ENCODE results near the gene BMP2K.

The BMP2K gene

DNA sequence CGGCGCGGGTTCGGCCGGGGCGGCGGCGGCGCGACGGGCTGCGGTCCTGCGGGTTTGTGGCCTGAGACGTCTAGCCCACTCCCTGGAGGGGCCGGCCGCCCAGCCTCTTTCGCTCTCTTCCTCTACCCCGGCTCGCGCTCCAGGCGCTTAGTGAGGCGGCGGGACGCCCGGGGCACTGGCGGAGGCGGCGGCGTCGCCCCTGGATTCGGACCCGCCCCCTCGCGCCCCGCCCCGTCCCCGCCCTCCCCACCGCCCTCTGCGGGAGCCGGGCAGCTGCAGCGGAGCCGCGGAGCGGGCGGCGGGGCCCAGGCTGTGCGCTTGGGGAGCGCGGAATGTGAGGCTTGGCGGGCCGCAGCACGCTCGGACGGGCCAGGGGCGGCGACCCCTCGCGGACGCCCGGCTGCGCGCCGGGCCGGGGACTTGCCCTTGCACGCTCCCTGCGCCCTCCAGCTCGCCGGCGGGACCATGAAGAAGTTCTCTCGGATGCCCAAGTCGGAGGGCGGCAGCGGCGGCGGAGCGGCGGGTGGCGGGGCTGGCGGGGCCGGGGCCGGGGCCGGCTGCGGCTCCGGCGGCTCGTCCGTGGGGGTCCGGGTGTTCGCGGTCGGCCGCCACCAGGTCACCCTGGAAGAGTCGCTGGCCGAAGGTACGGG lies at the start of gene BMP2K:
BMP2K (plus strand) TSS at position 272 of the 650 bp plus-strand sequence; CDS start at position 466, 194 bp downstream.
- DNase-seq: peak; percentile 84

DNA sequence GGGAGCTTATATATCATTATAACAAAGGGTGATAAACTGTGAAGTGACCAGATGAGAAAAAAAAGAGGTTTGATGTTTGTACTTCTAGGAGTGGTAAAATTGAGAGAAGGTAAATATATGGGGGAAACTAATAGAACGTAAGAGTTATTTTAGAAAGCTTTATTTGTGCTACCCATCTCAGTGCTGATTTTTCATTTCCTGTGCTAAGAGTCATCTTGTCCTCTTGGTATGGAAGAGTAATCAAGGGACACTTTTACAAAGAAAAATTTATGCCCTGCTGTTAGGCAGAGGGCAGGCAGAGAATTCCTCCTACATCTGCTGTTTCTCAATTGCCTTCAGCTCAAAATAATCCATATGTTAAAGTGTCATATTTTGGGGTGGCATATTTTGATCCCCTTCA lies 49.6 kb upstream of the BMP2K start:
- DNase-seq: no peak

DNA sequence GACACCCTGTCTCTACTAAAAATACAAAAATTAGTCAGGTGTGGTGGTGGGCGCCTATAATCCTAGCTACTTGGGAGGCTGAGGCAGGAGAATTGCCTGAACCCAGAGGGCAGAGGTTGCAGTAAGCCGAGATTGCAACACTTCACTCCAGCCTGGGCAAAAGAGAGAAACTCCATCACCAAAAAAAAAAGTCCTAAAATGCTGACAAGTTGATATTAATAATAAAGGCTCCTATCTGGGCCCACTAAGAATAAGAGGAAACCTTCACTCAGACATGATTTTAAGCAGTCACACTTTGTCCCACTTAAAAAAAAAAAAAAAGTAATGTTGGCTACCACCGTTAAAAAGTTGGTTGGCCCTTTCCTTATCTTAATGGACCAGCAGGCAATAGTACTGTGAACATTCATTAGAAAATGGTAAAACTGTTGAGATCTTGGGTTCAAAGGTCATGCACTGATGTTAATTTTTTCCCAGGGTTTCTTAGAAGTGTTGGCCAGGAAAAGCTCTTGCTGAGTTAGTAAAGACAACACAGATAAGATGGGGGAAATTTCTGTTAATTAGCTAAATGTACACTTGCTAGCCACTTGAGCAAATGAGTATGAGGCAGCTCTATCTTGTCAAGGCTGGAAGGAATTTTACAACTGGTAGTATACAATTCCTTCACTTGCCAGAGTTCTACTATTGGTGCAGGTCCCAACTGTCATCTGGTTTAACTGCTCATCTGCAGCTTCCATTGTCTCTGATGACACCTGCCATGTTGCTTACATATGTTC lies 43.6 kb upstream of the BMP2K start:
- no peak for DNase-seq

DNA sequence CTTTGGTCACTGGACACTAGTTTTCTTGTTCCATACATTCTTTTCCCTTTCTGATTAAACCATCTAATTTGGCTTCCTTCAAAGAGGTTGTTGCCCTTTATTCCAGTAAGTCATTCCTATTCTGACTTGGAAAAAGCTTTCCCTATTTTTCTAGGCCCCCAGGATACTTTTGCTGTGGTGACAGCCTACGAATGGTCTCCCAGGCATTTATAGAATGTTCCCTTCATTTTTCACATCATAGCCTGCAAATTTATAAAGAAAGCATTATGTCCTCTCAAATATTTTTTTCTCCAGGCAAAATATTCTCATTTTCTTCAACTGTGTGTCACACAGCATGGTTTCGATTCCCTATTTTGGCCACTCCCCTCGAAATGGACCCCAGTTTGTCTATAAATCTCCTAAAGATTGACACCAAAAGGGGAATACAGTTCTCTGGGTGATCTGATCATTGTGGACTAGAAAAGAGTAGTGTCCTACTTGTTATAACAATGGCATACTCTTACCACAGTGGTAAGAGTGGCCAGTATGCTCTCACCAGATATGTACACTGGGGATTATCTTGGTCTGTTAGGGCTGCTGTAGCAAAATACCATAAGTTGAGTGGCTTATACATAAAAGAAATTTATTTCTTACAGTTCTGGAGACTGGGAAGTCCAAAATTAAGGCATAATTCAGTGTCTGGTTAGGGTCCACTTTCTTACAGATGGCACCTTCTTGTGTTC lies 41.5 kb upstream of the BMP2K start:
- DNase-seq: no peak

DNA sequence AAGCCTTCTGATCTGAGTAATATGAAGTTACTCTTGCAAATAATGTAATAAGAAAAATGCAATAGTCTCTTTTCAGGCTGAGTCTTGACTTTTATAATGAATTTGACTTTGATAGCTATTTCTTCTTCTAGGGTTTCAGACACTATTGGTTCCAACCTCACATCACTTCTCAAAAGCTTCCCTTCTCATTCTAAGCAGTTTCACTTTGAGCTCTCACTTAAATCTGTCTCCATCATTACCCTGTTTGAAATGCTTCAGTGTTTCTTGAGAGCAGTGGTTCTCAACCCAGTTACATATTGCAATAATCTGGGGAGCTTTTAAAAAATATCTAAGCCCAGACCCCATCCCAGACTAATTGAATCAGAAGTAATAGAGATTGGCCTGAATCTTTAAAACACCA lies 40.5 kb upstream of the BMP2K start:
- DNase-seq: no peak

DNA sequence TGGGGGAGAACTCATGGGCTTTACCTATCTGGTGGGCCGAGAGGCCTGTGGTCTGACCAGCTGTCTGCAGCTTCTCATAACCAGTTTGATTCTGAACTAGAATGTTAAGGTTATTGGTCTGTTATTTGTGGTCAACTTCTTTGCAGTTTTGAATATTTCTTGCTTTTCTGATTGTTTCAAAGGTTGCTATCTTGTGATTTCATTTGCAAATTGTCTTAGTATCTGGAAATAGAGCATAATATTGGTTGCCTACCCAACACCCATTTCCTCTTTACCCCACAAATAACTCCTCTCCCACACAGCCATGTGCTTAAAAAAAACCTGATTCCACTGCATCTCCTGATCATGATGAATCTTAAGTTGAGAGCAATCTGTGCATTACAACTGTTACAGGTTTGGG lies 39.1 kb upstream of the BMP2K start:
- no peak for DNase-seq

DNA sequence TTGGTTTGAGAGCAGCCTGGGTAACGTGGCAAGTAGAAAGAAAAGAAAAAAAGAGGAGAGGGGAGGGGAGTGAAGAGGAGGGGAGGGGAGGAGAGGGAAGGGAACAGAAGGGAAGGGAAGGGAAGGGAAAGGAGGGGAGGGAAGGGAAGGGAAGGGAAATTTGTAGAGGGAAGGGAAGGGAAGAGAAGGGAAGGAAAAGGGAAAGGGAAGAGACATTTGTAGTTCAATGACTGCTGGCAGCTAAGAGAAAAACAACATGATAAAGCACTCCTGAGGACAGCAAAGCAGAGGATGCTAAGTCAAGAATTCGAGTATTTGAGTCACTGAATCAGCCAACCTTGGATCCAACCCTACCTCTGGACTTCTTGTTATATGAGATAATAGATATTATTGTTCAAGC lies 38.2 kb upstream of the BMP2K start:
- no peak for DNase-seq

DNA sequence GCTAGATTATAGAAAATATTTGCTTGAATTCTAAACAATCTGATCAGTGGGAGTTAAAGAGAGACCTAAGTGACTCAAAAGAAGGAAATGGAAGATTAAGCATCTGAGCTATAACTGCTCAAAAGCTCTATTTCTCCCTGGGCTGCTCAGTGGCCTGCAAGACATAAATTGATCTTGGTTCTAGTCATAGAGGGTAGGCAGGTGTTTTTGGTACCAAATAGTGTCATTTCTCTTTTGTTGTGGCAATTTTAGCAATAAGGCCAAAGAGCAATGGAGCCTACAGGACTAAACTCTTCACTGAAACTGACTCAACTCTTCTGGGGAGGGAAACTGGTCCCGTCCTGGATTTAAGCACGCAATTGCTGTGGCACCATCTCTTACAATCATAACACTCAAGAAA lies 33.9 kb upstream of the BMP2K start:
- no peak for DNase-seq

DNA sequence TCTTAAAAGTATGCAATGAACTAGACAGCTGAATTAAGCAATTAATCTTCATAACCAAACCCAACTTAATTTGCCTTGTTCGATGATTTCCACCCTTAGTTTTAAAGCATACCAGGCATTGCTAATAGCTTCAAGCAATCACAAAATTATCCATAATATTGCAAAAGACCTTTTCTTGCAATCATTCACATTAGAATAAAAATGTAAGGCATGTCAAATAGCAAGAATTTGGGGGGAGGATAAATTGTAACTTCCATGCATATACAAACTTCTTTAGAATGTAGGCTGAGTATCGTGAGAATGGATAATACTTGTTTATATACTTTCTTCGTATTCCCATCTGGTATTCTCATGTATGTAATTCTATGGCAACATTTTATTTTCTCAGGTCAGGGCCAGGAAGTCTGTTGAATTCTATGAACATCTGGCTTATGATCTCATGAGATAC lies 28.7 kb upstream of the BMP2K start:
- peak; percentile 84 for DNase-seq

DNA sequence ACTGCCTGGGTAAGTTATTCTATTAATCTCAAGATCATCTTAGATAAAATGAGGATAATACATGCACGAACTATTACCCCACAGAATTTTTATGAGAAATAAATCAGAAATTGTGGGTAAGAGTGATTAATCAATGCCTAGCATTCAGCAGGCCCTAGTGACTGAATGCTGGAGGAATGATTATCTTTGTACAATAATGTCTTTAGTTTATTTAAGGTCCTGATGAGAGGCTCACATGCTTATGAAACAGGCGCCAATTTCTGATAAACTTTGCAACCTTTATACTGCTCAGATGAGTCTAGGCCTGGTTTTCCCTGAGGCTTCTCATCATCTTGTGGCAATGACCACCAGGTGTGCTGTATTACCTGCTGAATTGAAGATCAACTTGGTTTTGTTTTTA lies 27.8 kb upstream of the BMP2K start:
- peak; percentile 46 for DNase-seq

DNA sequence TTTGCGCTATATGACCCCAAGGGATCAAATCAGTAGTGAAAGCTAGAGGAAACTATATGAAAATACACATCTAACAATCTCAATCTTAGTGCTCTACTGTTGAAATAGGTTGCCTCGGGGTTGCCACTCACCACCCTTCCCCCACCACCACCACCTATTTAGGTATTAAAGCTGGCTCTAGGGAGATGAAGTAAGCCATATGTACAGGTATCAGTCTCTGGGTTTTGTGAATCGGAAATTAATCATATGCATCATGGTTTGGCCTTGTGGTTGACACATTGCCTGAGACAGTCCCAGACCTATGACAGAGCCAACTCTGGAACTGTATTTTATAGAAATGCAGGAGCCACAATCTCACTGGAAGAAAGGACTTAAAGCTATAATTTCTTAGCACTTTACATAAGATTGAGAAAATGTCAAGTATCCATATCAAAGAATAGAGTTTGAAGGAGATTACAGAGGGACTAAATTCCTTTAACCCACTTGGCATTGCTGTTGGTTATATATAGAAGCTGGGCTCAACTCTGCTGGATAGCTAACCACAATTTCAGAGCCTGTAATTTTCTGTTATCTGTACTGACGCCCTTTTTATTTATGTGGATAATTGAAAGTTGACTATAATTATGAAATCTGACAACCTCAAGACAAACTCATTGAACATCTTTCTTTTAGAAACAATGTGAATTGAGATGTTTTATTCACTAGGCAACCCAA lies 26.7 kb upstream of the BMP2K start:
- DNase-seq: no peak

DNA sequence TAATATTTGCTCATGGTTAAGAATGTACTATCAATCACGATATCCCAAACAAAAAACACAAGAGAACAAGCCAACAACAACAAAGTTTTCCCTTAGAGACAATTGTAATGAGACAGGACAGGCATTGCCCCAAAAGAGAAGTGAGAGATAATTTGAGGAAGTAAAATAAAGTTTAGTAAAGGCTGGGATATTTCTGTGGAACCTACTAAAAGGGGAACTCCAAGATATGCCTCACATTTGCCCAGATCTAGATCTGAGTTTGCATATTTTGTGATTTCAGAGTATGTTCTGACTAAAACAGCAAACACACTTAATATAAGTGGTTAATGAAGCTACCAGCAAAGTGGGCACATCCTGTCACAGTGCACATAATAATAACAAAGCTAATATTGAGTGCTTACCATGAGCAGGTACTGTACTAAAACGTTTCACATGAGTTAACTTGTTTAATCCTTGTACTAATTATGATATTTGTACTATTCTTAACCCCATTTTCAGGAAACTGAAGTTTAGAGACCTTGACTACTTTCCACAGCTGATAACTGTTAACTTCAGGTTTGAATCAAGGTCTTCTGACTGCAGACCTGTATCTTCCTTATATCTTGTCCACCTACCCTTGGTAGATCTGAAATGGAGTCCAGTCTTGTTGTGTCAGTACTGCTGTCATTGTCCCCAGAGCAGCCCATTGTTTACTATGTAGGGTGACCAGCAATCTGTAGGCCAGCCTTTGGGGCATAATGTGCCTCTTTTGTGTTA lies 26.0 kb upstream of the BMP2K start:
- no peak for DNase-seq

DNA sequence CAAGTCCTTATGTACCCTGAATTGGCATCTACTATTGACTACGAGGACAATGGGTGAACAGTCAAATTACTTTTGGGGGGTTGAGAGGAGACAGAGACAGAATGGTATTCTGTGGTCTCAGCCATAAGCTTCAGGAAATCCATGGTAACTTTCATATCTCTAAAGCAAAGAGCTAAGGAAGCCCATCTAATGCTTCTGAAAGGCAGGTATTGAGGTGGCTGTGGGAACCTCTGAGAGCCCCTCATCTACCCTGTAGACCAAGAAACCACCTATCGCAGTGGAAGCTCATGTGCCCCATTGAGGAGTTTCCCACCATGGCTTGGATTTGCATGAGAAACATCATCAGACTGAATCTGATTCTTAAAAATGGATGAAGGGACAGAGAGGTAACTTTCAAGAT lies 23.1 kb upstream of the BMP2K start:
- DNase-seq: no peak

DNA sequence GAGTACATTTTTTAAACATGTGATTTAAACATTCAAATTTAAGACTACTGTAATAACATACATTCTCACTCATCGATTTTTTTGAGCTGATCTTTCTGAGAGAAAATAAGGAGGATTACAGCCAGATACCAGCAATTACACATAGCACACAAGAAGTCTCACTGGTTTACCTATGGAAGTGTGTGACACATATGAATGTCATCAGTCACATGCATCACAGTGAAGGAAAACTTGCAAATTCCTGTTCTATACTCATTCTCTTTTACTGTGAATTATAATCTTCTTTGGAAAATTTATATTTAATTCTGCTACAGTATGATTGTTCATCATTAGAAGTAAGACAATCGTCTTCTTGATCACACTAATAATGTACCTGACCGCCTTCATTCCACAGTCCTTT lies 21.3 kb upstream of the BMP2K start:
- DNase-seq: no peak

DNA sequence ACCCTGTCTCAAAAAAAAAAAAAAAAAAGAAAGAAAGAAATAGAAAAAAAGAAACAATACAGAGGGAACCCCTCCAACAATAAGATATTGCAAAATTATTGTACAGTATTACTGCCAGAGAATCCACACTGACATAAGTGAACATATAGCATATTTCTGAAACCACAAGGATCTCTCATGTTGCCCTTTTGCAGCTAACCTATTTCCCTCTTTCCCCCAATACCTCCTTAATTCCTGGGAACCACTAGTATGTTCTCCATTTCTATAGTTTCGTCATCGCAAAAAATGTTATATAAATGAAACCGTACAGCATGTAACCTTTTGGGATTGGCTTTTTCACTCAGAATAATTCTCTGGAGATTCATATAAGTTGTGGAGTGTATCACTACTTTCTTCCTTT lies 20.0 kb upstream of the BMP2K start:
- DNase-seq: peak; percentile 60

DNA sequence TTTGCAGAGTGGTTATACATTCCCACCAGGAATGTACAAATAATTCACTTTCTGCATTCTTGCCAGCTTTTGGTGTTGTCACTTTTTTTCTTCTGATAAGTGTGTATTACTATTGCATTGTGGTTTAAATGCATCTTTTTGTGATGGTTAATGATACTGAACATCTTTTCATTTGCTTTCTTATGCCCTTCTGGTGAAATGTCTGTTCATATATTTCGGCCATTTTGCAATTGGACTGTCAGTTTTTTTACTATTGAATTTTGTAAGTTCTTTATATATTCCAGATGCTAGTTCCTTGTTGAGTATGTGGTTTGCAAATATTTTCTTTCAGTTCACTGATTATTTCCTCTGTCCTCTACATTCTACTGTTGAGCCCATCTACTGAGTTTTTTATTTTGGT lies 19.4 kb upstream of the BMP2K start:
- peak; percentile 49 for DNase-seq

DNA sequence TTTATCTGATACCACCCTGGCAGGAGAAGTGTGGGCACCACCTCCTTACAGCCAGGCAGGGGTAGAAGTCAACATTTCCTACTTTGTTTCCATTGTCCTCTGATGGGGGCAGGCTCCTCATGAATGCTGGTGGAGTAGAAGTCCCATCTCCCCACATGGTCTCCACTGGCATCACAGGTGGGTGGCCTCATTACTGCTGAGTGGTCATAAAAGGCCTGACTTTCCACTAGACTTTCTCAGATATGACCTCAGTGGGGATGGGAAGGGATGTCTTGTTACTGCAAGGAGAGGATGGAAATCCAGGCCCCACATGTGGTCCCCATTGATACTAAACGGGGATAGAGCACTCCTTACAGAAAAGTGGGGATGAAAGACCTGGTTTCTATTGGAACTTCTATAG lies 18.6 kb upstream of the BMP2K start:
- no peak for DNase-seq

DNA sequence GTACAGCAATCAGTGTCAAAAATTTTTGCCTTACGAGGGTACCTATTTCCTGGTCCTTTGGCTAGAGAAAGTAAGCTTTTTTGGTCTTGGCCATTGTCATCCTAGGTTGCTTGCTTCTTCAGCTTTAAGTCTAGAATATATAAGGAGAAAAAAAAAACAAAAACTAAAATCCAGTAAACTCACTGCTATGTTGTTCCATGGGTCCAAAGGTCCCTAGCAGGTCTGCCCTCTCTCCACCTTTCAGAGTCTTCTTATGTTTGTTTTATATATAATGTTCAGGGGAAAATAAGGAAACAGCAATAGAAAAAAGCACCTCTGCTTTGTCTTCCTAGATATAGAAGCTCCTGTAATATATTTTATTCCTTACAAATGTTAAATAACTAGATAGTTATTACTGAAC lies 18.1 kb upstream of the BMP2K start:
- DNase-seq: no peak

DNA sequence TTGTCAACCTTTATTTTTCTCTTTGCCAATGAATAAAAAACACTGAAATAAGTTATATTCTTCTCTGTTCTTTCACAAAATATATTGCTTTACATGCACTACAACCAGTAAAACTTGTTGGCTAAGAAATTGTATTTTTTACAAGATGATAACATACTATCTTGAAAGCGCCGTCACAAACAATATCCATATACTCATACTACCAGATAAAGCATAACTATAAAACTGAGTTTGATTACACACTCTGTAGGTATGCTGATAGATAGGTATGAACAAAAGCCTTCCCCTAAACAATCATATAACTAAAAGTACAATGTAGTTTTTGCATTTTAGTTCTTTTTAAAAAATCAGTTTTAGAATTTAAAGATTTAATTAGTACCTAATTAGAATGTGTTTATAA lies 13.6 kb upstream of the BMP2K start:
- no peak for DNase-seq

DNA sequence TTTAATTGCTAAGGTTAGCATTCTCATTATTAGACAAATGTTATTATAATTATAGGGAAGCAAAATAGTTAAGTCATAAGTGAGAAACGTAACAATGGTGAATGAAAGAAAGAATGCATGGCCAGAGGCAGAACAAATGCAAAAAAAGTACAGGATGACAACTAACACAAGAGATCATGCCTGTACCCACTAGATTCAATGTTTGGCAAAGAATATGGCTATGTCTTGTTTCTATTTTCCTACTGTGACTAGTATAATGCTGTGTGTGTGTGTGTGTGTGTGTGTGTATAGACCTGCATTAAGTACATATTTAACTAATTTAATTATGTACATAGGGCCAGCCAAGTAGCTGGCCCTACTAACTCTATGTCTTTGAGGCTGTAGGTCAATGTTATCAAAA lies 12.9 kb upstream of the BMP2K start:
- no peak for DNase-seq

DNA sequence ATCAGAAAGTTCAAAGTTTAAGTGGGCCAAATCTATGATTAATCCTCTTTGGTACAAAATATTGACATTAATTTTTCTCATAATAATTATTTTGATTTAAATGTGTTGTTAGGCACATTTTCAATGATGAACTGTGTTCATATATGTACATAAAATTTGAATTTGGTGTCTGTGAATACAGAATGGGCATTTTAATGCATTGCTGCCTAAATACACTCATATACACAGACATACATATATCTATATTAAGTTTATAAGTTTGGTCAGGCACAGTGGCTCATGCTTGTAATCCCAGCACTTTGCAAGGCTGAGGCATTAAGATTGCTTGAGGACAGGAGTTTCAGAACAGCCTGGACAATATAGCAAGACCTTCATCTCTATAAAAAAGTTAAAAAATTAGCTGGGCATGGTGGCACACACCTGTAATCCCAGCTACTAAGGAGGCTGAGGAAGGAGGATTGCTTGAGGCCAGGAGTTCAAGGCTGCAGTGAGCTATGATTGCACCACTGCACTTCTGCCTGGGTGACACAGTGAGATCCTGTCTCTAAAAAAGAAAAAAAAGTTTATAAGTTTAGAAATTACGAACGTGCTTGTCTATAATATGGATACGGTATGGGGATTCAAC lies 12.3 kb upstream of the BMP2K start:
- no peak for DNase-seq

DNA sequence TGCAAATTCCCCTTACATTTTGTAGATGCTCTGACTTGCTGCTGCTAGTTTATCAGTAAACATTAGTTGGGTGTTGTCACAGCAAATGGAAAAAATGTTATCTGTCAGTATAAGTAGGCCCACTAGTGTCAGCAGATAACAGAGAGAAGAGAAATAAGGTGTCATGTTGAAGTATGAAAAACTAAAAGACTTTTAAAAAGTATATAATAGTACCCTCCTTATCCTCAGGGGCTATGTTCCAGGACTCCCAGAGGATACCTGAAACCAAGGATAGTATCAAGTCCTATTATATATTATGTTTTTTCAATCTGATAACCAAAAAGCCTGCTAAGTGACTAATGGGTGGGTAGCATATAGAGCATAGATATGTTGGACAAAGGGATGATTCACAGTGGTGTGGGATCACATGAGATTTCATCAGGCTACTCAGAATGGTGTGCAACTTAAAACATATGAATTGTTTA lies 11.6 kb upstream of the BMP2K start:
- DNase-seq: peak; percentile 63

All from fibroblast of skin of right biceps (primary cell).